CD4-positive, alpha-beta T cell treated with Interleukin-2 at 100 ng/mL for 4 hours (primary cell): ENCODE results near the gene SDCBP2.
A peak's percentile ranks its signal among the peaks of the same experiment; 100 is the strongest.

Experiments used
- DNase-seq: peaks from one replicate; pipeline ENCODE4 v3.0.0-alpha.2; 2020; ENCODE audit warnings: low spot score

Gene SDCBP2

GRCh38 chr20:1328680-1329330 is at the start of gene SDCBP2:
SDCBP2 (minus strand) TSS chr20:1329139; CDS start chr20:1320416, 8,723 bp downstream.
- no peak for DNase-seq

GRCh38 chr20:1378735-1379125 is 49.8 kb upstream of the SDCBP2 start:
- DNase-seq = no peak

- DNase-seq = no peak
Measured at GRCh38 chr20:1377984-1378734, 49.2 kb upstream of the SDCBP2 start.

GRCh38 chr20:1377341-1377871 is 48.5 kb upstream of the SDCBP2 start:
- no peak for DNase-seq

- no peak for DNase-seq
Measured at GRCh38 chr20:1376408-1377270, 47.7 kb upstream of the SDCBP2 start.

- no peak for DNase-seq
Measured at GRCh38 chr20:1376007-1376406, 47.1 kb upstream of the SDCBP2 start.

GRCh38 chr20:1375515-1375914 is 46.6 kb upstream of the SDCBP2 start:
- no peak for DNase-seq

GRCh38 chr20:1374246-1374645 is 45.3 kb upstream of the SDCBP2 start:
- DNase-seq = no peak

GRCh38 chr20:1373614-1374013 is 44.7 kb upstream of the SDCBP2 start:
- no peak for DNase-seq

GRCh38 chr20:1373036-1373435 is 44.1 kb upstream of the SDCBP2 start:
- DNase-seq = no peak

- no peak for DNase-seq
Measured at GRCh38 chr20:1371830-1372539, 43.0 kb upstream of the SDCBP2 start.

- no peak for DNase-seq
Measured at GRCh38 chr20:1371202-1371782, 42.4 kb upstream of the SDCBP2 start.

GRCh38 chr20:1370548-1371110 is 41.7 kb upstream of the SDCBP2 start:
- DNase-seq = no peak

GRCh38 chr20:1369970-1370369 is 41.0 kb upstream of the SDCBP2 start:
- no peak for DNase-seq

GRCh38 chr20:1368448-1369199 is 39.7 kb upstream of the SDCBP2 start:
- no peak for DNase-seq

GRCh38 chr20:1367479-1367878 is 38.5 kb upstream of the SDCBP2 start:
- DNase-seq = no peak

GRCh38 chr20:1364106-1364505 is 35.2 kb upstream of the SDCBP2 start:
- peak; percentile 38 for DNase-seq

- DNase-seq = no peak
Measured at GRCh38 chr20:1363522-1363921, 34.6 kb upstream of the SDCBP2 start.

GRCh38 chr20:1362484-1362883 is 33.5 kb upstream of the SDCBP2 start:
- no peak for DNase-seq

GRCh38 chr20:1360094-1360846 is 31.3 kb upstream of the SDCBP2 start:
- DNase-seq = no peak
